ENCODE data around the gene PPP2R5E.

The PPP2R5E gene

DNA sequence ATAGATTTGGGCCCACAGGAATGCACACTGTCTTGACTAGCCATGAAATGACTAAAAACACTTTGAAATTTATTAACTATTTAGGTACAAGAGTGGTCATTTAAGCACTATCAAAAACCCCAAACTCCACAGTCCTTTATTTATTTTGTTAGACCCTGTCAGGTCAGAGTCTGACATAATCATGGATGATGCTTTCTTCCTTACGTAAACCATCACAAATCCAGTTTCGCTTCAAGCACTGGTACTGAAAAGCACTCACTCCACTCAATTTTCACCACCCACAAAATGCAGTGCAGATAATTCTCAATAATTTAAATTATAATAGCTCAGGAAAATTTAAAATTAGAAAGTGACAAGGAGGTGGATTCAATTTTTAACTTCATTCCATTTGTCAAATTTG lies 25.8 kb downstream of the PPP2R5E start:
- DNase-seq: no peak

GRCh38 chr14:63515240-63515639 lies 27.9 kb downstream of the PPP2R5E start:
- DNase-seq: no peak

DNA sequence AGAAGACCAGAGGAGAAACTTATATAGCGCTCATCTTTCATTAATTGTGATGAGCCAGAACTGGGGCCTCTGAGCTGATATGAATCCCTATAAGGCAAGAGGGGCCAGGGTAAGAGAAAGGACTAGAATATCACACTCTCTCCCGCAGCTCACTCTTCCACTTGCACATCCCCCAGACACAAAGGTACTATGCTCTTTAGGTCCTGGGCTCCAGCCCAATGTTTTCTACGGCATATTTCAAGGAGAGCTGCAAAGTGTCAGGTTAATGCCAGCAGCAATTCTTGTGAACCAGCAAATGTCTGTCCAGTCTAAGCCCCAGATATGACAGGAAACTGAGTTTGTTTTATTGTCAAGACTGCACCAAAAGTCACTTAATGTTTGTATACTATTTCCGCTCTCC lies 29.4 kb downstream of the PPP2R5E start:
- DNase-seq: no peak

- no peak for DNase-seq
Measured at GRCh38 chr14:63512861-63513260, 30.3 kb downstream of the PPP2R5E start.

GRCh38 chr14:63510538-63510937 lies 32.6 kb downstream of the PPP2R5E start:
- no peak for DNase-seq

DNA sequence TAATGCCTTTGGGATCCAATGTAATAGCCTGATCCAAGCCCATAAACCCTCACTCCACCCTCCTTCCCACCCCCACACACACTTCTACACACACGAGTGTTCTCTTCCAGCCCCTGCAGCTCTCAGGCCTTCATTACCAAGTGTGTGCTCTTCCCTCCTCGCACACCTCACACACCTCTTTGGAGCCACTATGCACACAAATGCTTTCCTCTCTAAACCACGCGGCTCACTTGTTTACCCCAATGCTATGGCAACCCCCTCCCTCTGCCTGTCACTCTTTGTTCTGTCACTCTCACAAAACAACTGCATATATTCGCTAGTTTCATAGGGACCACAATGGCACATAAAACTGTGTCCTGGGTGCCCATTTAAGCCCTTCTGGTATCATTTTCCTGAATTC lies 35.1 kb downstream of the PPP2R5E start:
- DNase-seq: no peak

DNA sequence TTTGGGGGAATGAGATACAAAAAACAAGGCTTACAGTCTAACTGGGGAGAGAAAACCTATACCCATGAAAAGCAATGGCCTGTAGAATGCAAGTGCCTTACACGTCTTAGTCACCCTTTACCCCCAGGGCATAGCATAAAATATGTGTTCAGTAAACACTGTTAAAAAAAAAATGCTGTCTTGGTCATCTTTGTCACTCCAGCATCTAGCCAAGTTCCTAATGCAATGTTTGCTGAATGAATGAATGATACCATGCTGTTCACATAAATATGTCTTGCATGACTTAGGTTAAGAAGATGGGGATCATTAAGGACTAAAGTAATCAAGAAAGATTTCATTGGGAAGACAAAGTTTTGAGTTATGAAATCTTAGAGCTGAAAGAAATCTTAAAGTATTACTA lies 38.5 kb downstream of the PPP2R5E start:
- no peak for DNase-seq

DNA sequence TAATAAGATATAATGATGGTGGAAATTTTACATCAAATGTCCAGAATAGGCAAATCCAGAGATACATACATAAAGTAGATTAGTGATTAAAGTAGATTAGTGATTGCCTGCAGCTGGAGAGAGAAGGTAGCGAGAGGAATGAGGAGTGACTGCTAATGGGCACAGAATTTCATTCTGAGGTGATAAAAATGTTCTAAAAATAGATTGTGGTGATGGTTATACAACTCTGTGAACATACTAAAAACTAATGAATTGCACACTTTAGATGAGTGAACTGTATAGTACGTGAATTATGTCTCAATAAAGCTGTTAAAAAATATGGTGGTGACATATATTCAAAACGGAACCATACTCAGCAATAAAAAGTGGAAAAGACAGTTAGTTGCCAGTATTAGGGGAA lies 41.7 kb downstream of the PPP2R5E start:
- no peak for DNase-seq

- DNase-seq: no peak
Measured at GRCh38 chr14:63499701-63500250, 43.4 kb downstream of the PPP2R5E start.

DNA sequence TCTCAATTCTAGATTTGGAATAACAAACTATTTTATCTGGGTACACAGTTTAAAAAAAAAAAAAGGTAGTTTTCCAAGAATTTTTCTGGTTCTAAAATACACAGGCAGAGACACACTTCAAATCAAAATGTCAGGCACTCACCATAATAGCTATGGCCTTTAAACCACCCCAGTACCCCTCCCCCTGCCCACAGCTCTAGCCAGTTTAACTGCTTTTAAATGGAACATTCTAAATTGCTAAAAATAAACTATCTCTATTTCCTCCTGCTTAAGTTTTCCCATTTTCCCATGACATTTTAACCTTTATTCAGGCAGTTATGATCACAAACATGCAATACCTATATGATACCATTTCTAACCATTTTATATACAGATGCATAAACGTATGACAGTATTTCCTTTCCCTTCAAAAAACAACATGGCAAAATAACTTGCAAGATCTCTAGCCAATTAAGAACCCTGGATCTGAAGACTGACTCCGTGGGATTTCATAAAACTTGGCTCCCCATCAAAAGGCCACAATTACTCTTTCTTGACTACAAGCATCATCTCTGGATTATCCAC lies 46.3 kb downstream of the PPP2R5E start:
- no peak for DNase-seq

DNA sequence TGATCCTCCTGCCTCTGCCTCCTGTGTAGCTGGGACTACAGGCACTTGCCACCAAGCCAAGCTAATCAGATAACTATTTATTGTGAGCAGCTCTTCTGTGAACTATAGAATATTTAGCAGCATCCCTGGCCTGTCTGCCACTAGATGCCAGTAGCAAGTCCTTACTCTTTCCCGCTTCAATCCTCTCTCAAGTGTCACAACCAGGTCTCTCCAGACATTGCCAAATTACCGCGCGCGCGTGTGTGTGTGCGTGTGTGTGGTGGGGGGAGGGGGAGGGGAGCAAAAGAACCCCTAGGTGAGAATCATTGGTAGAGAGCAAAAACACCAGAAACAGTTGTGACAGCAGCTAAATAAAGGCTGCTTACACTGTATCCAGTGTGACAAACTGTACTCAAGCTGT lies 49.9 kb downstream of the PPP2R5E start:
- DNase-seq: no peak

GRCh38 chr14:63492391-63492790 lies 50.8 kb downstream of the PPP2R5E start:
- no peak for DNase-seq

DNA sequence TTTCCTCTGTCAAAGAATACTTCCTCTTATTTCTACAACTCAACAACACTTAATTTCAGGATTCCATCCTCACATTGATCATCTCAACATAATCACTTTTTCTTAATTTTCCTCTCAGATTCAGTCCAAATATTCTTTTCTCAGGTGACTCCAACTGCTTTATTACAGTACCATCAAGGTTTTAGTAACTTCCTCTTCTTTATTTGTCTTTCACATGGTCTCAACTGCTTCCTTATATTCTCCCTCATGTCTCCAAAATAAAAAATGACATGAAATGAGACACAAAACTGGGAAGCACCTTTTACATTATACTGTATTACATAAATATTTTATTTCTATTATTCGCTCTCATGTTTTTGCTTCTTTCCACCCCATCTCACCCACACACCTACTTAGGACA lies 55.5 kb downstream of the PPP2R5E start:
- DNase-seq: peak; percentile 29

DNA sequence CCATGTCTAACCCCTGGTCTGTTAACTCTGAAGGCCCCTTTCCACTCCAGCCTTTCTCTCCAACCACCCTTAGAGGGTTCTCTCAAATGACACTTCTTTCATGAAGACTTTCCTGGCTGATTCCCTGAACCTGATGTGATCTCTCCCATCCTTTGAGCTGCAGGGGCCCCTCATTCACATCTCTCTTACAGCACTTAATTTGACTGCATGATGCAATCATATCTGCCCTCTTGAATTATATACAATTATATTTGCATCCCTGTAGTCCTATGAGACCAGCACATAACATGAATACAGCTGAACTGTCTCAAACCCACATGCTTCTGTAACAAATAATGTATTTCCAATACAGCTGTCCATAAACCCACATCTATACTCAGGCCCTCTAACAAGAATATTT lies 56.4 kb downstream of the PPP2R5E start:
- no peak for DNase-seq

GRCh38 chr14:63483315-63483714 lies 59.9 kb downstream of the PPP2R5E start:
- no peak for DNase-seq

- DNase-seq: no peak
Measured at GRCh38 chr14:63480599-63480998, 62.6 kb downstream of the PPP2R5E start.

- no peak for DNase-seq
Measured at GRCh38 chr14:63478437-63478852, 64.7 kb downstream of the PPP2R5E start.

DNA sequence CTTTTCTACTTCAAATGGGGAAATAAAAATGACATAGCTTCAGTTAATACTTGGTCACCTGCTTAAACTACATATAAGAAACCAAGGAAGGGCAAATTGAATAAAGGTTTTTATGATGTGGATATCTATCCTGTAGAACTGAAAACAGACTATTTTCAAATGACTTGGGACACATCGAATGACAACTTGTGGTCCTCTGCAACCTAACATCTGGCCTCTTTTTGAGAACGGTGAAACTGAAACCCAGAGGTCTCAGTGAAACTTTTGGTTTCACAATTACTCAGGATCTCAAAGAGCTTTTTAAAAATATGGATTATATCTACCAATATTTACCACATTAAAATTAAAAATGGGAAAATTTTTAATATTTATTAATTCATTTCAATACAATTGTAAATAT lies 65.2 kb downstream of the PPP2R5E start:
- DNase-seq: peak; percentile 80

GRCh38 chr14:63477556-63477955 lies 65.6 kb downstream of the PPP2R5E start:
- no peak for DNase-seq

GRCh38 chr14:63475761-63476160 lies 67.4 kb downstream of the PPP2R5E start:
- DNase-seq: no peak

DNA sequence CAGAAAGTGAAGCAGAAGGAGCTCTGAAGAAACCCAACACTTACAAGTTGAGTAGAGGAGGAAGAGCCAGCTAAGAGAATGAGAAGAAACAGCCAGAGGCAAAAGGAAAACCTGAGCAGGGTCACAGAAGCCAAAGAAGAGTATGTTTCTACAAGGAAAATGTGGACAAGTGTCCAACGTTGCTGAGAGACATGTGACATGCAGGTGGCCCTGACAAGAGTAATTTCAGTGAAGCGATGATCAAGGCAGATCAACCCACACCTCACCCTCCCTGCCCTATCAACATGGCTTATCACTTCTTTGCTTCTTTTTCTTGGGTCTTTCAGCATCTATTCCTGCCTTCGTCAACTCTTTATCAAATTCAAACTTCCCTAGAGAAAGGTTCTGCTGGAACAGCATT lies 68.3 kb downstream of the PPP2R5E start:
- no peak for DNase-seq

- no peak for DNase-seq
Measured at GRCh38 chr14:63474111-63474510, 69.1 kb downstream of the PPP2R5E start.

DNA sequence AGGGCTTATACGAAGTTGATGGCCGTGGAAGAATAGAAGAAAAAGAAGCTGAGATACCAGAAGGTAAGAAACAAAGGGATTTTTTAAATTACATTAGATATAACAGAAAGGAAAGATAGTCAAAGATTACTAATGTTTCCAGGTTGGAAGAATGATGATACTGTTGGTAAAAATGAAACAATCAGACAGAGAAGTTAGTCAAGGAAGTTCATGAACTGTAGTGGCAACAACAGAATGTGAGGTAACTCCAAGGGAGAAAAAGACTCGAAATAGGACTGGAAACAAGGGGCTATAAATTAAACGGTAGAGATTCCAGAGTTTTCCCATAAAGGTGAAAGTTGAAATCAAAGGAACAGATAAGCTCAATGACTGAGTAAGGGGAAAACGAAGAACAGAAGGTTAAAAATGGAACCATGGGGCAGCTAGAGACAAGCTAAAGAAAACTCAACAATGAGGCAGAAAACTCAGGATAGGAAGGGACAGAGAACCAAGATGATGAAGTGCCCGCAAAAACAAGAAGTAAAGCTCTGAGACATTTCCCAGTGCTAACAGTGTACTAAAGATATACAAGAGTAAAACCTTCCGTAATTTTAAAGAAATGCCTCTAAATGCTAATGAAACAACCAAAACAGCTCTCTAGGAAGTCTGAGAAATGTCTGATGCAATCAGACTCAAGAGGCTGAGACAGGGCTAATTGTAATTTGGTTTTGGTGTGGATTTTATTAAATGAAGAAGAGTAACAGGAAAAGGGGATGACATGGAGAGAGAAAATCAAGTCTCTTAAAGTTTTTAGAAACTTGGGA lies 70.0 kb downstream of the PPP2R5E start:
- peak; percentile 81 for DNase-seq

DNA sequence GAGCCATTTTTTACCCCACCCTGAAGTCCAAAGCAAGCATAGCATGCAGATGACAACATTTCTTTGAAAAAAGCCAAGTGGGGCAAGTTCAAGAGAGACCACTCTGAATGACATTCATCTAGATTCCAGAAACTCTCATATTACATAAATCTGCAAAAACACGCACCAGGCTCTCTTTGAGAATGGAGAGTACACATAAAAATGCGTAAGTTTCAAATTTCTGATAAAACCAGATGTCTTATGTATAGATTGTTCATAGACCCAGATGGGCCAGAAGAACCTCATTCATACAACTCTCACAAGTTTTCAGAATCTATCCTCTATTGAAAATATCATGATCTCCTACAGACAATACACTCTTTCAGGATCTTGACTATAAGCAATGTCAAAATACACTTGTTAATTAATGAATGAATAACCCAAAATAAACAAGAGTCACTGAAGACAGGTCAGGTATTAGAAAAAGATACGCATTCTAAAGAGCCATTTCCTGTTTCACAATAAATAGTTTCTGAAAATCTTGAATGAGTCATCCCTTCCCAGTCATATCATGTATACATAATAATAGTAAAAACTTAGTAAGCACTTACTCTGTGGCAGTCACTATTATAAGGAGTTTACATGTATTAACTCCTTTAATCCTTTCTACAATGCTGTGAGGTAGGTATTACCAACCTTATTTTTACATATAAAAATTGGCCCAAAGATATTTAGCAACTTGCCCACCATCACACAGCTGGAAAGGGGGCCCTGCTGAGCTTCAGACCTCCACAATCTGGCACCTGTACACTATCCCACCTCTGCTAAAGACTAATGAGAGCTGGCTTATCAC lies 72.0 kb downstream of the PPP2R5E start:
- DNase-seq: peak; percentile 79
